Suppressor macrophage treated with lipopolysaccharide for 1 hour (primary cell): ENCODE data around the gene GFAP.
A peak's percentile ranks its signal among the peaks of the same experiment; 100 is the strongest.

ENCODE experiments used
- DNase-seq, 3 donors: peaks; one replicate each; pipeline ENCODE4 v3.0.0-alpha.2; 2020 to 2022

GFAP gene

DNA sequence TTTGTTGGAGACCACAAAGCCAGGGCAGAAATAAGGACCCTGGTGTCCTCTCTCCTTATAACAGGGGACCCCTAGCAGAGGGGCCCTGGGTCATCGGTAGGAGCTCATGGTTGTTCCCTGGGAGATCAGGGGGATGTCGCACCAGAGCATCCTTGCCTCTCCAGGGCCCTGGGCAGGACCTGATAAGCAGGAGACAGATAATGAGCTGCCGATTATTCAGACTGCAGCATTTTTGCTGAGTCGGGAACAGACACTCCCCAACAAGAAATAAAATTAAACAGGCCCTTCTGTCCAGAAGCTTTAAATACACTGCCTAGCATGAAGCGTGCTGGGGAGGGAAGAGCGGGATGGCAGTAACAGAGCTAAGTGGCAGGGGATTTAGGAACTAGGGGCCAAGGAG lies 15.4 kb upstream of the GFAP start:
- no peak for DNase-seq

DNA sequence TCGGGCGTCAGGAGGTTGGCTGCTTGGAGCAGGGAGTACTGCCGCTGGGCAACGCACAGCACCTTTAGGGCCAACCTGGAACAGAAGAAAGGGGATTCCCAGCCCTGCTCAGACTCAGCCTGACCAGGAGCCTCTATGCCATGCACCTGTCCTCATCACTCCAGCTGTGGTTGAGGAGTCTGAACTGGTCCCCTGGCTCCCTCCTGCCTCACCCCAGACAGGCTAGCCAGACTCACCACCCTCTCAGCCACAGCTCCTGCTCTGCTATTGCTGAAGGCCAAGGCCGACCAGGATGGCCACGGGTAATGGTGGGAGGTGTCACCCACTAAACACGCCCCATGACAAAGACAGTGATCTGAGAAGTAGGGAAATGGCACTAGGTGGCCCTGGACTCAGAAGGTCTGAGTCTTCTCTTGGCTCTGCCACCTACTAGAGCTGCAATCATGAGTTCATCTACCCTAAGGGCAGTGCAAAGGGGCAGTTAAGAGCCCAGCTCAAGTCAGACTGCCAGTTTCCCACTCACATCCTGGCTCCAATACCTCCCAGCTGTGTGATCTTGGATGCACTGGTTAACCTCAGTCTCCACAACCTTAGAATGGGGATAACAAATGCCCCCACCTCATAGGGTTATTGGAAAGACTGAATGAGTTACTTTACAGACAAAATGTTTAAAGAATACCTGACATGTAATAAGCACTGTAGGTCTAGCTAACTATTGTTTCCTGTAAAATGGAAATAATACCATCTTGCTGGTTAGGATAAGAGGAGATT lies 13.8 kb upstream of the GFAP start:
- no peak for DNase-seq

DNA sequence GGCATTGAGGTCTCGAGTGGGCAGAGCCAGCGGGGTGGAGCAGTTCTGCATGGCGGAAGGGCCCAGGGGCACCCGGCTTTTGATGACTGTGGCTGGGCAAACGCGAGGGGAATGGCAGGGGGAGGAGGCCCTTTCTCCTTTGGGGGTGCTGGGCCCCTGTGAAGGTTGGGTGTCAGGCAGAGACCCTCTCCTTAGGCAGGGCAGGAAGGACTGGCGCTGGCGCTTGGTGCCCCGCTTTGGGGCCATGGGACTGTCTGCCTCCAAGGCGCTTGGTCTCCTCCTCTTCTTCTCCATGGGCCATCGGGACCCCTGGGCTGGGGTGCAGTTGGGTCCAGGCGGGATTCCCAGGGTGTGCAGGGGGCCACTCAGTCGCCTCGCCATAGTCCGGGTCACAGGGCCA lies 12.8 kb upstream of the GFAP start:
- DNase-seq, result no peak

DNA sequence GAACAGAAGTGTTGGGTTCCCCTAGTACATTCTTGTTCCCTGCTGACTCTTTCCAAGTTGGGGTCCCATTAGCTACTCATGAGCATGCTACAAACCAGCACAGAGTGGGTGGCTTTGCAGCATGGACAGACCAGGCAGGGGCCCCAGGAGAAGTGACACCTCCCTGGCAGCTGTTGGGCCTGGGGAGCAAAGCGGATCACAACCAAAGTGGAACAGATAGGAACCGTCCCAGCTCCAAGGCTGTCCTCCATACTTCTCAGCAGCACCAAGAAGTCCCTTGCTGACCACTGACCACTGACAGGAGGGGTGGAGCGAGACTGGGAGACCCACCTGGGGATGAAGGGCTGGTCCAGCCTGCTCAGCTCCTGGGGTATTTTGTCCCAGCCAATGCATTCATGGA lies 12.4 kb upstream of the GFAP start:
- no peak for DNase-seq

DNA sequence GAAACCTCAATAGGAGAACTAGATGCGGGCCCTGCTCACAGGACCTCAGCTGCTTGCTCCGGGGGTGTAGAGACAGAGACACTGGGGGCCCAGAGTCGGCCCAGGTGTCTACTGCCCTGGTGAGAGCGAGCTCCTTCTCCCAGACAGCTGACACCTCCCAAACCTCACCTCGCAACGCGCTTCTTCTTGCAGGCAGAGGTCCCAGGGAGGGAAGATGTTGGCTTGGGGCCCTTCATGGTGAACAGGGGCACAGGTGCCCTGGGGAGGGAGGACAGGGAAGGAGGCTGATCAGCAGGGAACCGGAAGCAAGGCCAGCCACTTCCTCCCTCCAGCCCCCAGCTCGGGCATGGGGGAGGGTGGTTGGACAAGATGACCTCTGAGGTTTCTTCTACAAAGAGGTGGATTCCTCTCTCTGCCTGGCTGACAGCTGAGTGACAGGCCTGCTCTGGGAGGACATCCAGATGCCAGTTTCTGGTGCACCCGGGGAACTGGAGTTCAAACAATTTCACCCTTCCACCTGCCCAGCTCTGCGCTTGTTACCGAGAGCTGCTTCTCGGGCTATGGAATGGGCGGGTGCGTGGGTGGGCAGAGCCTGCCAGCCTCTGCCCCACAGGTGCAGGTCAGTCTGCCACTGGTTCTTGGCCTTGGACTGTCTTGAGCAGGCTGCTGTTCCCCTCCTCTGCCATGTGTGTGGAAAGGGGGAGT lies 11.7 kb upstream of the GFAP start:
- DNase-seq, result no peak

DNA sequence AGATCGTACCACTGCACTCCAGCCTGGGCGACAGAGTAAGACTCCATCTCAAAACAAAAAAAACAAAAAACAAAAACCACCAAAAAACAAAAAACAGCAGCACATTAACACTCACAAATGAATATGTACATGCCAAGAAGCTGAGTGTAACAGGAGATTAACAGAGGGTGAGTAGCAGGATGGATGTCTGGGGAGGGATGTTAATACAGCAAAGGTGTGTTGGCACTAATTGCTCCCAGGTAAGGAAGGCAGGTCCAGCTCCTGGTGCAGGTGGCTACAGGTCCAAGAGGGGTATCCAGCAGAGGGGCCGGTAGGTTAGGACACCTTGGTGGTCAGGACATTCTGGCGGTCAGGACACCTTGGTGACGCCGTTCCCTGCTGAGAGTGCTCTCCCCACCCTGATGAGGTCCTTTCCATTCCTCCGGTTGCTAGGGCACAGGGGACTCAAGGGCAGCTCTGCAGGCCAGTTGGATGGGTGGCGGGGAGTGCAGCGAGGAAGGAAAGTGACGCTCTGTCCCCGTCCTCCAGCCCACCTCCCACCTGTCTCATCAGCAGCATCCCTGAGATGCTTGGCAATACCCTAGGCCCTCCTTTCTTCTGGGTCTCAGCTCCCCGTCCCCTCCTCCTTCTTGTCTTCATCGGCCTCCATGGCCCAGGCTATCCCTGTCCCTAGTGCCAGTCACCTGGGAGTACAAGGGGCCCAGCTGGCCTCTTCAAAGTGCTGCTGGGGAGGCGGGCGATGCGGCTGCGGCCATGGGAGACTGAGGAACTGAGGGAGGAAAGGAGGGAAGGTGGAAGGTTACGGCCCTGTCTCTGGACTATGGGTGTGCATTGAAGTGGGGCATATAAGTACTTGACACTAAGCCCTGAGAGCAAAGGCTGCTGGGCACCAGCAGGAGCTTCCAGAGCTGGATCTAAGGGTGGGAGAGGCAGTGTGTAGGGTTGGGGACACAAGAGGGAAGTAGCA lies 10.7 kb upstream of the GFAP start:
- DNase-seq, result no peak

DNA sequence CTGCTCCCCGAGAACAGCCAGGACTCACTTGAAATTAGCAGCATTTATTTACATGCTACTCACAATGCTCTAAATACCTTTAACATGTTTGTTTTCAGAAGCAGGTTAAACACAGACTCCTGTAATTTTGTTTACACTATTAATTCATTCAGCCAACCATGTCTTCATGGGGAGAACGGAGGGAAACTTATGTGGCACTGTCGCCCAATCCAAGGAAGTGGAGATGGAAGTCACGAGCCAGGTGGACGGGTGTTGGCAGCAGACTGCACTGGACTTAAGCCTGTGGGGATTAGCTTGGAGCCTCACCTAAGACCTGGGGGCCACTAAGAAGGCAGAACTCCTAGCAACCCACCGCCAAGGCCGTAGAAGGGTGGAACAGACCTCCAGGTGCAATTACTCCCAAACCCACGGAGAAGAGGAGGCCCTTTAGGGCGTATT lies 8.8 kb upstream of the GFAP start:
- DNase-seq, result no peak

DNA sequence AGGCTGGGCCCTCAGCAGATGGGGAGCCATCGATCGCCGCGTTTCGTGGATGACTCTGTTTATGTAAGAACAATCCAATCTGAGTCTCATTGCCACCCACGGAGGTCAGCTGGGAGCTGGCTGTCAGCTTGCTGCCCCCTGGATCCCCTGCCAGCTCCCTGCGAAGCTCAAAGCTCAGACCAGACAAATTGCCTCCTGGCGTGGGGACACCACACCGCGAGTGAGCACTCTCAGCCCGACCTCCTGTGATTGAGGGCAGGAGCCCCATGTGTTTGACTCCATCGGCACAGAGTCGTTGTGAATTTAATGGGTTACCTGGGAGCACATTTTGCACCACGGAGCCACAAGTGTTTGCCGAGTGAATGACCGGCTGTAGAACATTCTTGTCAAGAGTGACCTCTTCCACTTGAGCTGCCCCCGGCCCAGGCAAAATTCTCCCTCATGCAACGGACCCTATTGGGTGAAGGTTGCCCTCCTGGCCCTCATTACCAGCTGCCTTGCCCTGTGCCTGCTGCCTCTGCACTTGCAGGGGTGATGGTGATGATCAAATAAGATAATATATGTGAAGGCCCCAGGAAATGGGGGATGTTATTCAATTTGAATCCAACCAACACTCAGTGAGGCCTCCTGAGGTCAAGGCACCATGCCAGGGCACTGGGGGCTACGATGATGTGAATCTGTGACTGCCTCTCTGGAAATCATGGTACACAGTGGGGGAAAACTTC lies 7.6 kb upstream of the GFAP start:
- DNase-seq, result no peak

DNA sequence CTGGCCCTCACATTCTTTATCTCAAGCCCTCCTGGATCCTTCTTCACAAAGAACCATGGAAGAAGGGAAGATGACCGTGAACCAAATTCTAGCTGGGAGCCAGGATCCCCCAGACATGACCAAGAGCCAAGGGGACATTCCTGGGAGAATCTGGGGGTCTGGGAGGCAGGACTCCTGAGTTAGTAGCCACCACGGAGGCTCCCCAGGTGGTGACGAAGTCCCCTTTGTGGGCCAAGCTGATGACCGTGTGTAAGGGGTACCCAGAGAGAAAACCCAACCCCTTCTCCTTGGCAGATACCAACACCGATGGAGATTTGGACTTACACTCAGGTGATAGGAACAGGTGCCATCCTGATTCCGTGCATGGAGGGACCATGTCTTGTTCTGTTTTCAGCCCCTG lies 6.8 kb upstream of the GFAP start:
- DNase-seq, result no peak

DNA sequence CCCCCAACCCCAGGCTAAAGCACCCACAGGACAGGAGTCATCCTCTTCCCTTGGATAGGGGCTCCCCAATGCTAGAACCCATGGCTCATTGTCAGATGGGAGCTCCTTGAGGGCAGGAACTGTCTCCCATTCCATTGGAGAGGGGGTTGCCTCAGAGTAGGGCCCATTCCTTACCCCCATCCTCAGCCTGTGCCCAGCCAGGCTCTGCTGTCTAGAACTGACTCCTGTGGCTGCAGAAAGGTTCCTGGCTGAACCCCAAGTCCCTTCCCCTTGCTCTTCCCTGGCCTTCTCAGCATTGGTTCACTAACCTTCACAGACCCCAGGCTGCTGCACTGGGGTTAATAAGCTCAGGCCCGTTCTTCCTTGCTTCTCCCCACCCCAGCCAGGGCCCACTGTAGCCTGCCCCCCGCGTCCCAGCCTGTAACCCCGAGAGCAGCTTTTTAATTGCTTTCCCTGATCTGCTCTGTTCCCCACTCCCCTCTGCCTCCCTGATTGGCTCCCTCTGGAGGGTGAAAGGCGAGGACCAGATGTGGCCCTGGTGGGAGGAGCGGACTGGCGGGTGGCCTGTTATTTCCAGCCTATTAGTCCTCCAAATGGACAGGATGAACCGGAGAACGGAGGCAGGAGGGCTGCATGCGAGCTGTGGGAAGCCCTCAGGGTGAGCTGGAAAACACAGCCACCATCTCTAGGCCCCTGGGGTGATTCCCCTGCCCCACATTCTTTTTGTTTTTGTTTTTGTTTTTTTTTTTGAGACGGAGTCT lies 6.0 kb upstream of the GFAP start:
- no peak for DNase-seq

DNA sequence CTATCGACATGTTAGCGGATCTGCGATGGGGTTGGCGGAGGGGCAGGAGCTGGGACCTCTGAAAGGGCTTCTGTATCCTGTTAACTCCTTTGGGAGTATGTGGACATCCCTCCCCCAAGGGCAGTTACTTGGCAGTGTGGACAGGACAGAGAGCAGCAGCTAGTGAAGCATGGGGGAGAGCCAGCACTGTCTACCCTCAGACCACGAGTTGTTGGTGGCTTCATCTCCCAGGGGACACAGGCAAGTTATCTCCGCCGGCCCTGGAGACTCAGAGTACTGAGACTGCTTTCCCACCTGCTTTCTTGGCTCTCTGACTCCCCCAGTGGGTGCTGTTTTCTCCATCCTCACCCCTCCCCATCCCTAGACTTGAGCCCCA lies 5.3 kb upstream of the GFAP start:
- no peak for DNase-seq

DNA sequence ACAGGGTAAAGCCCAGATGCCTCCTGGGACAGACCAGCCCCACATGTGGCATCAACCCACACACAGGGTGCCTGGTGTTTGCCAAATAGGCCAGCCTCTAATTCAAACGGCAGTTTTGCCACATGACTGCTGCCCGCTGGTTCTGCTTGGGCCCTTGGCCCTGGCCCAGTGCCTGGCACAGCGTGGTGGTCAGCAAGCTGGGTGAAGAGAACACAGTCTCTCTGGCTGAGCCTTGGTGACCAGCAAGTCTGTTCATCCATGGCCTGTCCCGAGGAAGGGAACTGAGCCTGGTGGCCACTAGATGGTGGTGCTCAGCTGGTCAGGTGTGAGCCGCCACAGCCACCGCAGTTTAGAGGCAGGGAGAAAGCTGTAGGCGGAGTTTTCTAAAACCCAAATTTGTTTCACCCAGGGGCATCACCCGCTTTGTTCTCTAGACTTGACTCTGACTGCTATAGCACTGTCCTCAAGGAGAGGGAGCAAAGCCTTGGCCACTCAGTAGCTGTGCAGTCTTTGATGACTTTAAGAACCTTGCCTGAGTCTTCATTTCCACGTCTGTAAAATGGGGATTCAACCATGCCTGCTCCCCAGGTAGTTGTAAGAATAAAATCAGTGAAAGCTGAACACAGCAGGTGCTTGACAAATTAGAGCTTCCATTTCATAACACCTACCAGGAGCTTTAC lies 4.7 kb upstream of the GFAP start:
- peak; percentile 81 to 84 (median 83) for DNase-seq

DNA sequence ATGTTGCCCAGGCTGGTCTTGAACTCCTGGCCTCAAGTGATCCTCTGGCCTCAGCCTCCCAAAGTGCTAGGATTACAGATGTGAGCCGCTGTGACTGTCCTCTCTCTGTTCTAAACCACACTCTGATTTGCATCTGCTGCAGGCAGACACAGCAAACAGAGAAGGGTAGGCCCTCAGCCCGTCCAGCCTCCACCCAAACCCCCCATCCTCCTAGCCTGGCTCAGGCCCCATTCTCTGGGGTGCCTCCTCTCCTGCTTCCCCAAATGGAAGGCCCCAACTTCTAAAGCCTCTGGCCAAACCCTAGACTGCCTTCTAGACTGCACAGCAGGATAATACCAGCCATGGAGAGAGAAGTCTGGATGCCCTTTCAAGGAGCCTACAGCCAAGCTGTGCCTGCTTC lies 4.1 kb upstream of the GFAP start:
- DNase-seq, result no peak

DNA sequence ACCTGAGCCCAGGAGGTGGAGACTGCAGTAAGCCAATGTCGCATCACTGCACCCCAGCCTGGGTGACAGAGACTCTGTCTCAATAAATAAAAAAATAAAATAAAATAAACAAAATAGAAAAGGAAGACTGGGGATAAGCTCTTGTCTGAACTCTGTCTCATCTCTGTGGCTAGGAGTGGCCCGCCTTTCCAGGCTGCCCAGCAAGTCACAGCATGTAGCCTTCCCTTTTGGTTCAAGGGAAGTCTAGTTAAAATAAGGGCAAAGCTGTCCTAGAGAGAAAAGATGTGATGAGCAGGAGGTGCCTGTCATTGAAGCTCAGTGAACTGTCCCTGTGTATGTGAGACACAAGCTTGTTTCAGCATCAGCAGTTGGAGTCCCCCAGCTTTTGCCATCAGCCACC lies 2.7 kb upstream of the GFAP start:
- no peak for DNase-seq

DNA sequence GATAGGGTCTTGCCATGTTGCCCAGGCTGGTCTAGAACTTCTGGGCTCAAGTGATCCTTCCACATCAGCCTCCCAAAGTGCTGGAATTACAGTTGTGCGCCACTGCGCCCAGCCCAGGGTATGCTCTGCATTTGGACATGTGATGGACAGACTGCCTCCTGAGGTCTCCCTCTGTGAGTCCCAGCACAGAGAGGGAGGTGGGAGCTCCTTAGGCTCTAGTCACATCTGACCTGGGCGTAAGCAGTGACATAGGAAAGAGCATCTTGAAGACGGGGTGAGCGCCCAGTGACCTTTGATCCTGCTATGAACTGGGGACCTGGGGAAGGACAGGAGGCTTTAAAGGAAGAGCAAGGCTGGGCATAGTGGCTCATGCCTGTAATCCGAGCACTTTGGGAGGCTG lies 2.2 kb upstream of the GFAP start:
- DNase-seq, result no peak

DNA sequence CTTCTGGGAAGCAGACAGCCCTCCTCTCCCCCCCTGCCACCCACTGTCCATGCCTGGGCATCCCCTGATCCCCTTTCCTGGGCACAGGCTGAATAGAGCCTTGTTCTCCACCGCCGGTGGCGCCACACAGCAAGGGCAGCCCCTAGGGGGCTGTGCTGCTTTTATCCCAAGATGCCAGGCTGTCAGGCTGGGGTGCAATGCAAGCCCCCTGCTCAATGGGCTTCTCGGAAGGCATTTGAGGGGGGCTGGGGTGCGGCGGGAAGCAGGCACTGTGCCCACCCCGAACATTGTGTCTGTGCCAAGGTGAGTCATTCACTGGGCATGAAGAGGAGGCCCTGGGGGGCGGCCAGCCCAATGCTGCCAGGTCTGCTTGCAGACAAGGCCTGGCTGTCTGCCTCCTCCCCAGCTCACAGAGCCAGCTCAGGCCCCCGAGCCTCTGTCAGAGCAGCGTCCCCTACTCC lies 1.5 kb upstream of the GFAP start:
- DNase-seq, result no peak

DNA sequence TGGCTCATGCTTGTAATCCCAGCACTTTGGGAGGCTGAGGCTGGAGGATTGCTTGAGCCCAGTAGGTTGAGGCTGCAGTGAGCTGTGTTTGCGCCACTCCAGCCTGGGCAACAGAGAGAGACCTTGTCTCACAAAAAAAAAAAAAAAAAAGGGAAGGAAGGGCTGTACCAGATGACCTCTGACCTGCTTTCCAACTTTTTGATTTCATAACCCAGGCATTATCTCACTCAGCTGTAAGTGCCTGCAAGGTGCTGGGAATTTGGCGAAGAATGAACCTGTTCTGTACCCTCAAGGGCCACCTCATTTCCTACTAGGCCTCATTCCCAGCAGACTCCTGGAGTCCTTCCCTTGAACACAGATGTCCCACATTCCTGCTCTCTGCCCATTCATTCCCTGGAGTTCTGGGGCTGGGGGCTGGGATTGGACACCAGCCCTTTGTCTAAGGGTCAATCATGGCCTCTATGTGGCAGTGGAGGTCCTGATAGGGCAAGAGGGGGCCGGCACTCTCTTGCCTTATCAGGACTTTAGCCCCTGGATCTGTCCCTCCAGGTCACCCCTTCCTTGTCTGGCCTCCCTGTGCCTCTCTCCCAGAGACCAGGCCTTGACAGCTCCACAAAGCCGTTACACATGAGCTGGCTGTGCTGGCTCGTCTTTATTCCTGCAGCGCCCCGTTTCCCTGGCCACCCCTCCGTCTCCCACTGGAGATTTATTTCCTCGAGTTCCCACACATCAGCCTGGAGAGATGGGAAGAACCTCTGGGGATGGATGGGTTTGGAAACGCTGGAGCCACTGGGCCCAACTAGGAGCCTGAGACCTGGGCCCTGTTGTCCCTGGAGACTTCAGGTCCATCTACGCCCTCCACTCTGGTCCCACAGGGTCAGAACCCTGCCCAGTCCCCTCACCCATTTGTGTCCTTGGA lies 821 bp upstream of the GFAP start:
- DNase-seq, result peak; percentile 50 to 64 (median 53)

DNA sequence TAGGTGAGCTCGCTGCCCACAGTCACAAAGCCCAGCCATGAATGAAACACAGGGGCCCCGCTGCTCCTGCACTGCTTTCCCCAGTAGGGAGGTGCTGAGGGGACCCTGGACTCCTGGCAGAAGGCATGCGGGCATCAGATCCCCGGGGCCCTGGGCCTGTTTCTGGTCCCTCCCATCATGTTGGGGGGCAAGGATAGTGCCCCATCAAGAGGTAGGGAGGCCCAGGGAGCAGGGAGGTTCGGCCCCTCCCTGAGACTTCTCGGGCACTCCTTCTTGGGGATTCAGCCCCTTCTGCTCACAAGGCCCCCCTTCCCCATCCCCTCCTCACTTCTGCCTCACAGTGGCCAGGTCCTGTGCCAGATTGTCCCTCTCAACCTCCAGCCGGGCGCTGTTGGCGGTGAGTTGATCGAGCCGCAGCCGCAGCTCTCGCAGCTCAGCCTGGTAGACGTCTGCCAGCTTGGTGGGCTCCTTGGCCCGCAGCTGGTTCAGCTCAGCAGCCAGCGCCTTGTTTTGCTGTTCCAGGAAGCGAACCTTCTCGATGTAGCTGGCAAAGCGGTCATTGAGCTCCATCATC lies 515 bp downstream of the GFAP start:
- DNase-seq, result no peak

DNA sequence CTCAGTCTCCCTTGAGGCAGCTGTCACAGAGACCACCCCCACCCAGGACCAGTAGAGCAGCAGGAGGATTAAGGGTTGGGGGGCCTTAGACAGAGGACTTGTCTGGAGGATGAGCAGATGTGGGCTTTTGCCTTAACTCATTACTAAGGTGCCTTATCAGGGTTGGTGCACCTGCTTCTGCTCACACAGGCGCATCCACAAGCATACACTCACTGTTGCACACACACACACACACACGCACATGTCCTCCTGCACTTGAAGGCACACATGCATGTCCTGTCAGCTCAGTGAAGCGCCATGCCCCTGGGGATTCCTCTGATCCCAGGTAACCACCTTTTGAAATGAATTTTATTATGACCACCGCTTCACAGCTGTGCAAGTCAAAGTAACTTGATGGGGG lies 1.2 kb downstream of the GFAP start:
- DNase-seq, result no peak

DNA sequence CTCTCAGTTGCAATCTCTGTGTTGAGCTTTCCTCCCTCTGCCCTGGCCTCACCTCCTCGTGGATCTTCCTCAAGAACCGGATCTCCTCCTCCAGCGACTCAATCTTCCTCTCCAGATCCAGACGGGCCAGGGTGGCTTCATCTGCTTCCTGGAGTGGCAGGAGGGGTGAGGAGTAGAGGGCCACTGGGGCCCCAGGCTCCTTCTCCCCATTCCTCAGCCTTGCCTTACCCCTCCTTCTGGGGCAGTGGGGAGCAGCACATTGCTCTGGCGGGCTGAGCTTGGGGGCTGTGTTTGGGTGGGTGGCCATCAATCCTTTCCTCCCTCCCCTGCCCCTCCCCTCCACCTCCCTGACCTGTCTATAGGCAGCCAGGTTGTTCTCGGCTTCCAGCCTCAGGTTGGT lies 1.6 kb downstream of the GFAP start:
- no peak for DNase-seq
